DMS 273 treated with DMSO at 0.1 percent for 48 hours (cell line): ENCODE measurements around the gene MICAL2.
"Not testable (repeated sequence)": the region's sequence is repeated elsewhere in the genome, so short reads cannot be mapped to it uniquely, and the experiment has no call there.

Experiments
- DNase-seq: peaks from one replicate; lab custom pipeline; 2025; lab: John Stamatoyannopoulos, UW

The MICAL2 gene

GRCh38 chr11:12134236-12134585 is 23.8 kb downstream of the MICAL2 start:
- no peak for DNase-seq

DNA sequence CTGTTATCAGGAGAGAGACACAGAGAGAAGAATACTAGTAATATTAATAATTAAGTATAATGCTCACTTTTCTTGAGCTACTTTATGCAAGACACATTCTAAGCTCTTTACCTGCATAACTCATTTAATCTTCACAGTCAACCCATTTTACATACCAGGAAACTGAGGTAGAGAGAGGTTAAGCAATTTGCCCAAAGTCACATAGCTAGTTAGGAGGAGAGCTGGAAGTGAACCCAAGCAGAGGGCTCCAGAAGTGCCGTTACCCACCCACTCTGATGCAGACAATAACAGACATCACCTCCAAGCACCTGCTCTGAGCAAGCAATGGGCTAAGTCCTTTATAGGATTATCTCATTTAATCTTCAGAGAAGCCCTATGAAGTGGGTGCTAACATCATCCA is 24.8 kb downstream of the MICAL2 start:
- no peak for DNase-seq

- DNase-seq: no peak
Observed at GRCh38 chr11:12137005-12137690, 26.8 kb downstream of the MICAL2 start.

DNA sequence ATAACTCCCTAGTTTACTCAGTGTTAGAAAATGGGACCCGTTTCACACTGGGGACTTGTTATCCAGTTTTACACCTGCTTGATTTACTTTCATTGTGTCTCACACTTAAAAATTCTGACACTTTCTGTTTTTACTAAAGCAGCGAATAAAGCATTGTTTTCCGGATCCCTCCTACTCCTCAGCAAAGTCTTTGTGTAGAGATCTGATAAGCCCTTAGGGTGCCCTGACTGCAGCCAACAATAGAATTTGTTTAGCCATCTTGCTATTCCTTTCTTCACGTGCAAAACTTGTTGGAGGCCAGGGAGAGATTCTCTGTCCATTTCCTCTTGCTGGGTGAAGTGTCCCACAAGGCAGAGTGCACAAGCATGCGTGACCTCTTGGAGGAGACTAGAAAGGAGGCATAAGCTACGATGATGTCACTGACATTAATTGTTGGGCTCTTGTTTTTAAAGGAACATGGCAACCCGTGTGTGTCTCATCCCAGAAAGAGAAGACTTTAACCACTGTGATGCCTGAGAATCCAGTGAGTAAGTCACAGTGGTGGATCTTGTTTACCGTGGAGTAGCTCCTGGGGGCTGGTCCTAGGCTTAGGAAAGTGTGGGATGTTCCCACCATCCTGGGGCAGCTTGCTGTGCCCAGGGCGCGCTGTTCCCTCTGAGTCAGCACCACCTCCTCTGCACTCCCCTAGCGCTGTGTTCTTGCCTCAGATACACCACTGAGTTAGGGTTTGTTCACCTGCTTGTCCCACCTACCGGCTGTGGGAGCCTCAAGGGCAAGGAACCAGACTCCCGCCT is 27.7 kb downstream of the MICAL2 start:
- no peak for DNase-seq

GRCh38 chr11:12139144-12139881 is 28.9 kb downstream of the MICAL2 start:
- no peak for DNase-seq

- no peak for DNase-seq
Observed at GRCh38 chr11:12140186-12140793, 29.9 kb downstream of the MICAL2 start.

GRCh38 chr11:12141283-12141682 is 30.9 kb downstream of the MICAL2 start:
- DNase-seq: no peak

GRCh38 chr11:12142176-12142575 is 31.8 kb downstream of the MICAL2 start:
- DNase-seq: no peak

GRCh38 chr11:12142909-12143308 is 32.5 kb downstream of the MICAL2 start:
- no peak for DNase-seq

- DNase-seq: no peak
Observed at GRCh38 chr11:12143461-12144258, 33.3 kb downstream of the MICAL2 start.

GRCh38 chr11:12144330-12145174 is 34.2 kb downstream of the MICAL2 start:
- DNase-seq: no peak

- not testable (repeated sequence) for DNase-seq
Observed at GRCh38 chr11:12146678-12147077, 36.3 kb downstream of the MICAL2 start.

- DNase-seq: no peak
Observed at GRCh38 chr11:12147827-12148226, 37.4 kb downstream of the MICAL2 start.

DNA sequence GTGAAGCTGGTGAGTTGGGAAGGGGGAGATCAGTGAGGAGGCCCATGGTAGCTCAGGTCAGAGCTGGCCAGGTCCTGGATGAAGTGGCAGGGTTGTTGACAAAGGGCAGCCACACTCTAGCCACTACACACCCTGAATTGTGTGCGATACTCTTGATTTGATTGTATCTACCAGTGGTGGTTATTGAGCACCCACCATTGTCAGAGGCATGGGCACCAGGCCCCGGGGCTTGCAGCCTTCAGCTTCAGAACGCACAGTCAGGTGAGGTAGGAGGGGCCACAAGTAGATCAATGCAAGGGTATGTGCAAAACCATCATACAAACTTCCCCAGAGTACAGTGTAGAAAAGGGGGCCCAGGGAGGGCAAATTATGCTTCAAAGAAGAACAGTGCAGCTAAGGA is 38.1 kb downstream of the MICAL2 start:
- DNase-seq: no peak

DNA sequence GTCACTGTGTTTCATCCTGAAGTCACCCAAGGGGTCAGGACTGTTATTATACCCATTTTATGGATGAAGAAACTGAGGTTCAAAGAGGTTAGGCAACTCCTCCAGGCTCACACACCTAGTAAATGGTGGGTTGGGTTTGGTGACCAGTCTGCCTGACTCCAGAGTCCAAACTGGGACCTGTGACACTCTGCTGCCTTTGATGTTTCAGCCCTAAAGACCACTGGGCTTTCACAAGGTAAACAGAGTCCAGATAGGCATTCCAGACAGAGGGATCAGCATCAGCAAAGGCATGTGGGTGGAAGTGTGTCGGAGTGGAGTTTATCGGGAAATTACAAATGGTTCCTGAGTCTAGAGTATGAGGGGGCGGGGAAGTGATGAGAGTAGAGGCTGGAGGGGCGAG is 38.5 kb downstream of the MICAL2 start:
- no peak for DNase-seq

DNA sequence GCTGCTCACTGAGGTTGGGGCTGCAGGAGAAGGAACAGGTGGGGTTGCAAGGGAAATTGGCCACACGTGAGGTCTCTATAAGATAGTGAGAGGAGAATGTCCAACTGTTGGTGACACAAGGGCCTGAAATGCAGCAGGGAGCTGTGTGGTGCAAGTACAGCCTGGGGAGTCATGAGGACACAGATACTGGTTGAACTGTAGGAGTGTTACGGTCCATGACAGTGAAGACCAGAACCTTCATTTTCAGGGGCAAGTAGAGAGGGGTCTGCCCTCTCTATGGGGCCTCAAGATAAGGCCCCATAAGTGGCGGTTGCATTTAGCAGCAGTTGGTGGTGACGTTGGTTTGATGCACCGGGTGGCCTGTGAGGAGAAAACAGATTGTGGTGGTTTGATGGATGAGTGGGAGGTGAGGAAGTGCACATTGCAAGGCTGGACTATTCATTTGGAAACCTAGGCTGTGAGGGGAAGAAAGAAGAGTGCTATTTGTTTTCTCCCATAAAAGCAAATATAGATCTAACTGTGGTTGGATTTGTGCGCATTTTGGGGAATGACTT is 39.4 kb downstream of the MICAL2 start:
- no peak for DNase-seq

DNA sequence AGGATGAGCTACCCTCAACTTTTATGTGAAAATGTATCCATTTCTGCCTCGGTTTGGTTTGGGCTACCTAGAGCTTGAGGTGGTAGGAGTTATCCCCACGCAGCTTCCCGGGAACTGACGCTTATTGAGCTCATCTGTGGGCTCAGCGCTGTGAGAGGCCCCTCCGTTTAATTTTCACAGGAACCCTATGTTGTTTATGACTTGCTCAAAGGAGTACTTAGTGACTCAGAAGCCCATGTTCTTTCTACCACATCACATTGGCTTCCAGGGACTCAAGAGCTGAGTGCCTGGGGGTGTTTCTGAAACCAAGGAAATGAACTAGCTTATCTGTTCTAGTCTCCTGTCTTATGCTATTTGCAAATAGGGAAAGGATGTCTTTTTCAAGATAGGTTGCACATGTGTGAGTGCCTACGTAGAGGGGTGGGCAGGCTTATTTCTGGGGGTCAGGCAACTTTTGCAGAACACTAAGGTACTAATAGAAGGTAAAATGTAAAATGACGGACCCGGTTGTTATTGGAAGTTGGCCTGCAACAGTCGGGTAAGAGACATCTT is 40.5 kb downstream of the MICAL2 start:
- DNase-seq: no peak

DNA sequence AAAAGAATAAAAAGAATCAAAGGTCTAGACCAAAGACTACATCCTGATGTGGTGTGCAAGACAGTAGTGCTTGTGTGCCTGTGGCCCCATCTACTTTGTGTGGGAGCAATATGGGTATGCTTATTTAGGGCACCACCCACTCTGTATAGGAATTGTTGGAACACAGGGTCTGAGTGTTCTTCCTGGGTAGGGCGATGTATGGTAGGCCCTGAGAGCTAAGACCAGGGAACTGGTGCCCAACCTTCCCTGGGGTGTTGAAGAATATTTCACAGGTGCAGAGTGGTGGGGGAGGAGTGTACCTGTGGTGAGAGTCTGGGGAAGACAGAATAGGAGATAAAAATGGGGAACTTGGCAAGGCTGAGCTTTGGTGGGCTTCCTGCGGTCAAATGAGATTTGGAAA is 41.9 kb downstream of the MICAL2 start:
- no peak for DNase-seq

DNA sequence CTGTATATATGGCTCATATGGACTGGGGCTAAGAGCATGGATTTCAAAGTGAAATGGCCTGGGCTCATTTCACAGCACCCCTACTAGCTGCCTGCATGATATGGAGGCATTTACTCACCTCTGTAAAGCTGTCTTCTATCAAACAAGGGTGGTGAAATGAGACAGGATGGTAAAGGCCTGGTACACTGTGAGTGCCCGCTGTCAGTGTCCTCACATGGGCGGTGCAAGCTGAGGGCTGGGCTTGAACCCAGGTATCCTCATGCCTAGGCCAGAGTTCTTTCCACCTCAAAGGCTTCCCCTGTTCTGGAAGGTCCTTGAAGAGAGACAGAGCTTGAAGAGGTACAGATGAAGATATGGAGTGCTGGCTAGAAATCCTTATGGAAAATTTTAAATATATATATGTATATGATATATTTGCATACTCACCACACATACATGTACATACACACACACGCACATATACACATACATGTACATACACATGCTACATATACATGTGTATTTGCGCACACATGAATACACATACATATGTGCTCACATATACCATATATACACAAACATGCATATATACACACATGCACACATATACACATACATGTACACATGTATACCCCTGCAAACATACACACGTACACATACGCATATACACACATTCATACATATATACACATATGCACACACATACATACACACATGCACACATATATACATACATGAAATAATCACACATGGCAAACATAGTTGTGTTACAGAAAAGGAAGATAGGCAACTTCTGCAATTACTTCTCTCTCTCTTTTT is 44.7 kb downstream of the MICAL2 start:
- DNase-seq: no peak
